Activated CD8-positive, alpha-beta memory T cell treated with anti-CD3 and anti-CD28 coated beads for 36 hours (primary cell): ENCODE results near the gene ZSCAN31. TPM values are rescaled to one million over a fixed set of nuclear protein-coding genes. Genes with fewer than 3 reads are reported as not detected.
"Not testable (repeated sequence)": the region's sequence is repeated elsewhere in the genome, so short reads cannot be mapped to it uniquely, and the experiment has no call there.

Experiments used
- CTCF ChIA-PET: fragments of 350-600 bp; sonication (Branson Sonifier 250); formaldehyde crosslinking; loops from one replicate; lab custom pipeline; 2021; ENCODE audit warnings: antibody characterized with exemption; lab: Charles Lee
- POLR2A ChIA-PET: fragments of 350-600 bp; sonication (Branson Sonifier 250); formaldehyde crosslinking; loops from one replicate; lab custom pipeline; 2021; ENCODE audit warnings: antibody characterized with exemption; lab: Charles Lee
- total RNA-seq, 2 experiments: library from RNA; stranded (reverse); gene quantifications; one replicate each; pipeline ENCODE4 v1.2.3, GENCODE V29; 2021

ZSCAN31 gene
- total RNA-seq: 1 to 10 TPM in 1 of 2 experiments, under 1 TPM in 1; 0.61 to 1.5 TPM

- CTCF ChIA-PET: interaction anchor here (1.1 kb wide), 1 partner anchor 210 kb away, joined by 3 read pairs; no protein-coding TSS in a partner anchor
- POLR2A ChIA-PET: interaction anchor here (0.6 to 1.1 kb wide), 3 partner anchors 83 to 498 kb away, joined by 3 read pairs; partner anchors contain the start of gene ZKSCAN4
Observed at GRCh38 chr6:28335564-28336283, at the start of gene ZSCAN31. ZSCAN31 (minus strand) TSS chr6:28336148; CDS start chr6:28329683, 6,465 bp downstream.

GRCh38 chr6:28384143-28384533 lies 48.2 kb upstream of the ZSCAN31 start:
- ChIA-PET POLR2A (no interaction called here), CTCF (interaction anchor here (0.6 kb wide), 1 partner anchor 105 kb away, joined by 6 read pairs; no protein-coding TSS in a partner anchor)

GRCh38 chr6:28383235-28384142 lies 47.5 kb upstream of the ZSCAN31 start:
- POLR2A ChIA-PET: no interaction called here
- CTCF ChIA-PET: no interaction called here

GRCh38 chr6:28380381-28380780 lies 44.4 kb upstream of the ZSCAN31 start:
- POLR2A ChIA-PET: no interaction called here
- CTCF ChIA-PET: no interaction called here

GRCh38 chr6:28378644-28379043 lies 42.7 kb upstream of the ZSCAN31 start:
- ChIA-PET POLR2A (no interaction called here), CTCF (interaction anchor here (0.6 kb wide), 1 partner anchor 179 kb away, joined by 5 read pairs; no protein-coding TSS in a partner anchor)

- ChIA-PET CTCF (no interaction called here), POLR2A (no interaction called here)
Observed at GRCh38 chr6:28377879-28378278, 41.9 kb upstream of the ZSCAN31 start.

GRCh38 chr6:28373925-28374324 lies 38.0 kb upstream of the ZSCAN31 start:
- CTCF ChIA-PET: no interaction called here
- POLR2A ChIA-PET: no interaction called here

GRCh38 chr6:28371706-28372451 lies 35.9 kb upstream of the ZSCAN31 start:
- ChIA-PET CTCF (interaction anchor here (0.7 kb wide), 1 partner anchor 179 kb away, joined by 3 read pairs; no protein-coding TSS in a partner anchor), POLR2A (interaction anchor here (0.6 kb wide), 1 partner anchor 1160 kb away, joined by 3 read pairs; no protein-coding TSS in a partner anchor)

GRCh38 chr6:28371280-28371679 lies 35.3 kb upstream of the ZSCAN31 start:
- CTCF ChIA-PET: no interaction called here
- POLR2A ChIA-PET: interaction anchor here (0.6 kb wide), 1 partner anchor 1161 kb away, joined by 3 read pairs; no protein-coding TSS in a partner anchor

GRCh38 chr6:28370440-28370839 lies 34.5 kb upstream of the ZSCAN31 start:
- CTCF ChIA-PET: no interaction called here
- POLR2A ChIA-PET: no interaction called here

- CTCF ChIA-PET: no interaction called here
- POLR2A ChIA-PET: no interaction called here
Observed at GRCh38 chr6:28369463-28369862, 33.5 kb upstream of the ZSCAN31 start.

- CTCF ChIA-PET: no interaction called here
- POLR2A ChIA-PET: no interaction called here
Observed at GRCh38 chr6:28368522-28368921, 32.6 kb upstream of the ZSCAN31 start.

GRCh38 chr6:28365590-28365989 lies 29.6 kb upstream of the ZSCAN31 start:
- CTCF ChIA-PET, POLR2A ChIA-PET: not testable (repeated sequence)

- ChIA-PET POLR2A (no interaction called here), CTCF (no interaction called here)
Observed at GRCh38 chr6:28360961-28361360, 25.0 kb upstream of the ZSCAN31 start.

- CTCF ChIA-PET, POLR2A ChIA-PET: not testable (repeated sequence)
Observed at GRCh38 chr6:28359562-28359961, 23.6 kb upstream of the ZSCAN31 start.

- CTCF ChIA-PET: interaction anchor here (2.0 kb wide), 1 partner anchor 76 kb away, joined by 8 read pairs; the partner anchor contains the start of gene PGBD1
- POLR2A ChIA-PET: no interaction called here
Observed at GRCh38 chr6:28357036-28357435, 21.1 kb upstream of the ZSCAN31 start.

- POLR2A ChIA-PET: interaction anchor here (0.6 to 0.7 kb wide), 2 partner anchors 132 to 463 kb away, joined by 4 to 5 read pairs; no protein-coding TSS in a partner anchor
Observed at GRCh38 chr6:28356666-28357020, 20.7 kb upstream of the ZSCAN31 start.

GRCh38 chr6:28355743-28356665 lies 20.1 kb upstream of the ZSCAN31 start:
- ChIA-PET CTCF (interaction anchor here (1.0 to 2.0 kb wide), 9 partner anchors 19 to 278 kb away, joined by 3 to 12 read pairs (median 5); partner anchors contain the start of genes PGBD1, ZKSCAN8 and ZSCAN26), POLR2A (interaction anchor here (0.6 to 0.7 kb wide), 3 partner anchors 89 to 462 kb away, joined by 3 to 5 read pairs (median 4); partner anchors contain the start of gene ZSCAN26)

More at GRCh38 chr6:28356666-28357020, 20.7 kb upstream of the ZSCAN31 start:
- CTCF ChIA-PET: interaction anchor here (1.0 to 2.0 kb wide), 8 partner anchors 19 to 279 kb away, joined by 4 to 12 read pairs (median 5); partner anchors contain the start of genes PGBD1, ZKSCAN8 and ZSCAN26
